HG03139 (cell line): ENCODE data around the gene ARL8A.
A peak's percentile ranks its signal among the peaks of the same experiment; 100 is the strongest.
"Not testable (repeated sequence)": the region's sequence is repeated elsewhere in the genome, so short reads cannot be mapped to it uniquely, and the experiment has no call there.

Experiments used
- ATAC-seq: cut with Tn5 transposase; IDR thresholded peaks from one replicate; pipeline ENCODE4 v1.9.1; 2021; ENCODE audit not compliant: unreplicated experiment

ARL8A gene

GRCh38 chr1:202176949-202177927 lies 32.7 kb upstream of the ARL8A start:
- no peak for ATAC-seq

- ATAC-seq, result no peak
These were observed 29.5 kb upstream of the ARL8A start for GRCh38 chr1:202173993-202174392.

- no peak for ATAC-seq
These were observed 27.4 kb upstream of the ARL8A start for GRCh38 chr1:202172015-202172355.

GRCh38 chr1:202171292-202172014 lies 26.9 kb upstream of the ARL8A start:
- ATAC-seq, result no peak

GRCh38 chr1:202170726-202171125 lies 26.2 kb upstream of the ARL8A start:
- ATAC-seq, result no peak

GRCh38 chr1:202168861-202169260 lies 24.3 kb upstream of the ARL8A start:
- ATAC-seq, result no peak

- ATAC-seq, result no peak
These were observed 23.3 kb upstream of the ARL8A start for GRCh38 chr1:202167708-202168415.

- not testable (repeated sequence) for ATAC-seq
These were observed 22.5 kb upstream of the ARL8A start for GRCh38 chr1:202167054-202167453.

- no peak for ATAC-seq
These were observed 21.7 kb upstream of the ARL8A start for GRCh38 chr1:202165942-202166843.

- ATAC-seq, result no peak
These were observed 20.9 kb upstream of the ARL8A start for GRCh38 chr1:202165267-202165941.

GRCh38 chr1:202164271-202165037 lies 19.9 kb upstream of the ARL8A start:
- peak; percentile 33 for ATAC-seq

GRCh38 chr1:202163281-202164270 lies 19.0 kb upstream of the ARL8A start:
- ATAC-seq, result no peak

GRCh38 chr1:202162418-202163280 lies 18.1 kb upstream of the ARL8A start:
- no peak for ATAC-seq

GRCh38 chr1:202162047-202162417 lies 17.5 kb upstream of the ARL8A start:
- no peak for ATAC-seq

- no peak for ATAC-seq
These were observed 16.9 kb upstream of the ARL8A start for GRCh38 chr1:202161151-202162046.

GRCh38 chr1:202160377-202160940 lies 15.9 kb upstream of the ARL8A start, which contains the start of gene PTPN7:
Gene PTPN7, minus strand, starts transcription at chr1:202160602. Its CDS starts 1,200 bp downstream, at chr1:202159402.
- no peak for ATAC-seq
